WTC11 (cell line): Measurements from ENCODE around the gene ATP13A5. TPM values are rescaled to one million over a fixed set of nuclear protein-coding genes. Genes with fewer than 3 reads are reported as not detected.

Experiments
- ATAC-seq: fragments of 200-7000 bp; cut with Tn5 transposase; 2 replicates; pipeline ENCODE4 v1.10.0; 2021; ENCODE audit warnings: mild to moderate bottlenecking, moderate library complexity
- Bru-seq: library from RNA; stranded (reverse); fragments of 400-500 nt; gene quantifications from one replicate; lab custom pipeline; 2021; lab: Mats Ljungman, UMichigan
- CTCF ChIA-PET: fragments of 300-600 bp; sonication (Branson Sonifier 250); formaldehyde crosslinking; loops from one replicate; lab custom pipeline; 2021; ENCODE audit warnings: antibody characterized with exemption; lab: Charles Lee
- POLR2A ChIA-PET: fragments of 350-600 bp; sonication (Branson Sonifier 250); formaldehyde crosslinking; loops from one replicate; lab custom pipeline; 2021; ENCODE audit warnings: antibody characterized with exemption; lab: Charles Lee
- DNase-seq: peaks from one replicate; pipeline ENCODE4 v3.0.0; 2021; ENCODE audit warnings: low spot score
- H3K27ac Mint-ChIP-seq: 2 replicates; pipeline ENCODE4 v1.8.0; 2021; ENCODE audit warnings: mixed read lengths
- H3K27me3 Mint-ChIP-seq: 2 replicates; pipeline ENCODE4 v1.8.0; 2021; ENCODE audit warnings: low read depth, mild to moderate bottlenecking, moderate library complexity, mixed read lengths
- H3K36me3 Mint-ChIP-seq: 2 replicates; pipeline ENCODE4 v1.8.0; 2021; ENCODE audit warnings: mixed read lengths
- H3K4me1 Mint-ChIP-seq: 2 replicates; pipeline ENCODE4 v1.8.0; 2022; ENCODE audit warnings: mixed read lengths
- H3K4me3 Mint-ChIP-seq: 2 replicates; pipeline ENCODE4 v1.8.0; 2021; ENCODE audit warnings: mild to moderate bottlenecking, moderate library complexity, mixed read lengths
- H3K9me3 Mint-ChIP-seq: 2 replicates; pipeline ENCODE4 v1.8.0; 2021; ENCODE audit warnings: mixed read lengths
- CBFB ChIP-seq: sonication (generic); formaldehyde crosslinking; IDR thresholded peaks from 2 replicates; pipeline ENCODE4 v1.8.1; 2022; ENCODE audit warnings: mild to moderate bottlenecking, low read depth, missing genetic modification reagents
- ESRRA ChIP-seq: sonication (generic); formaldehyde crosslinking; IDR thresholded peaks from 2 replicates; pipeline ENCODE4 v1.8.1; 2022; ENCODE audit warnings: mild to moderate bottlenecking, missing genetic modification reagents, borderline replicate concordance
- FOXK1 ChIP-seq: sonication (generic); formaldehyde crosslinking; IDR thresholded peaks from 2 replicates; pipeline ENCODE4 v1.8.0; 2022; ENCODE audit warnings: mild to moderate bottlenecking, moderate library complexity, missing genetic modification reagents
- FOXP1 ChIP-seq: sonication (generic); formaldehyde crosslinking; IDR thresholded peaks from 2 replicates; pipeline ENCODE4 v1.8.0; 2022; ENCODE audit warnings: missing genetic modification reagents, mild to moderate bottlenecking, moderate library complexity, borderline replicate concordance
- HMGA2 ChIP-seq: fragments of 250-450 bp; sonication (Bioruptor Pico); IDR thresholded peaks from 2 replicates; pipeline ENCODE4 v1.4.0; 2021; ENCODE audit warnings: mild to moderate bottlenecking, moderate library complexity
- NFYB ChIP-seq: sonication (generic); formaldehyde crosslinking; conservative IDR thresholded peaks from 2 replicates; pipeline ENCODE4 v1.8.0; 2022; ENCODE audit warnings: low read depth, missing genetic modification reagents
- NR2C2 ChIP-seq: sonication (generic); formaldehyde crosslinking; IDR thresholded peaks from 2 replicates; pipeline ENCODE4 v1.8.0; 2022; ENCODE audit warnings: mild to moderate bottlenecking, missing genetic modification reagents
- SMAD3 ChIP-seq: sonication (generic); formaldehyde crosslinking; IDR thresholded peaks from 2 replicates; pipeline ENCODE4 v1.8.0; 2022; ENCODE audit warnings: missing genetic modification reagents, mild to moderate bottlenecking, borderline replicate concordance
- SMAD4 ChIP-seq: sonication (generic); formaldehyde crosslinking; IDR thresholded peaks from 2 replicates; pipeline ENCODE4 v1.8.0; 2022; ENCODE audit warnings: mild to moderate bottlenecking, missing genetic modification reagents
- STAT6 ChIP-seq: sonication (generic); formaldehyde crosslinking; conservative IDR thresholded peaks from 2 replicates; pipeline ENCODE4 v1.8.1; 2023; ENCODE audit warnings: mild to moderate bottlenecking, low read depth, missing genetic modification reagents, moderate library complexity
- TP53 ChIP-seq: sonication (generic); formaldehyde crosslinking; IDR thresholded peaks from 2 replicates; pipeline ENCODE4 v1.8.1; 2023; ENCODE audit warnings: mild to moderate bottlenecking, missing genetic modification reagents
- ZBTB21 ChIP-seq: sonication (generic); formaldehyde crosslinking; IDR thresholded peaks from 2 replicates; pipeline ENCODE4 v1.8.1; 2023; ENCODE audit warnings: mild to moderate bottlenecking, missing genetic modification reagents, borderline replicate concordance
- ZMAT4 ChIP-seq: fragments of 250-450 bp; sonication (Bioruptor Pico); IDR thresholded peaks from 2 replicates; pipeline ENCODE4 v1.9.0; 2021; ENCODE audit warnings: mild to moderate bottlenecking
- ZNF138 ChIP-seq: sonication (generic); formaldehyde crosslinking; conservative IDR thresholded peaks from 2 replicates; pipeline ENCODE4 v1.8.1; 2022; ENCODE audit warnings: mild to moderate bottlenecking, moderate library complexity, missing genetic modification reagents
- ZNF425 ChIP-seq: fragments of 250-450 bp; sonication (Bioruptor Pico); conservative IDR thresholded peaks from 2 replicates; pipeline ENCODE4 v1.9.0; 2021; ENCODE audit warnings: mild to moderate bottlenecking
- ZNF671 ChIP-seq: fragments of 250-450 bp; sonication (Bioruptor Pico); IDR thresholded peaks from 2 replicates; pipeline ENCODE4 v1.8.0; 2021; ENCODE audit warnings: mild to moderate bottlenecking
- ZSCAN18 ChIP-seq: fragments of 250-450 bp; sonication (Bioruptor Pico); IDR thresholded peaks from 2 replicates; pipeline ENCODE4 v2.1.2; 2022; ENCODE audit warnings: mild to moderate bottlenecking, moderate library complexity
- long read RNA-seq, 3 experiments: library from RNA in 1 of 3; library from capped mRNA in 1 of 3; library from polyadenylated mRNA in 1 of 3; unstranded in 2 of 3; stranded (forward) in 1 of 3; transcript quantifications; one replicate each; pipeline ENCODE4 v2.0.0, GENCODE V29; 2021
- total RNA-seq: library from RNA; stranded (reverse); gene quantifications from 3 replicates; pipeline ENCODE4 v1.2.3, GENCODE V29; 2021
- TF ChIP-seq, protein P1 (sequence below): sonication (generic); formaldehyde crosslinking; IDR thresholded peaks from 2 replicates; pipeline ENCODE4 v1.8.0; 2022; ENCODE audit warnings: mild to moderate bottlenecking, missing genetic modification reagents
- TF ChIP-seq, protein P2 (sequence below): sonication (generic); formaldehyde crosslinking; IDR thresholded peaks from 2 replicates; pipeline ENCODE4 v1.8.1; 2023; ENCODE audit warnings: mild to moderate bottlenecking, missing genetic modification reagents, moderate library complexity

The ATP13A5 gene, protein sequence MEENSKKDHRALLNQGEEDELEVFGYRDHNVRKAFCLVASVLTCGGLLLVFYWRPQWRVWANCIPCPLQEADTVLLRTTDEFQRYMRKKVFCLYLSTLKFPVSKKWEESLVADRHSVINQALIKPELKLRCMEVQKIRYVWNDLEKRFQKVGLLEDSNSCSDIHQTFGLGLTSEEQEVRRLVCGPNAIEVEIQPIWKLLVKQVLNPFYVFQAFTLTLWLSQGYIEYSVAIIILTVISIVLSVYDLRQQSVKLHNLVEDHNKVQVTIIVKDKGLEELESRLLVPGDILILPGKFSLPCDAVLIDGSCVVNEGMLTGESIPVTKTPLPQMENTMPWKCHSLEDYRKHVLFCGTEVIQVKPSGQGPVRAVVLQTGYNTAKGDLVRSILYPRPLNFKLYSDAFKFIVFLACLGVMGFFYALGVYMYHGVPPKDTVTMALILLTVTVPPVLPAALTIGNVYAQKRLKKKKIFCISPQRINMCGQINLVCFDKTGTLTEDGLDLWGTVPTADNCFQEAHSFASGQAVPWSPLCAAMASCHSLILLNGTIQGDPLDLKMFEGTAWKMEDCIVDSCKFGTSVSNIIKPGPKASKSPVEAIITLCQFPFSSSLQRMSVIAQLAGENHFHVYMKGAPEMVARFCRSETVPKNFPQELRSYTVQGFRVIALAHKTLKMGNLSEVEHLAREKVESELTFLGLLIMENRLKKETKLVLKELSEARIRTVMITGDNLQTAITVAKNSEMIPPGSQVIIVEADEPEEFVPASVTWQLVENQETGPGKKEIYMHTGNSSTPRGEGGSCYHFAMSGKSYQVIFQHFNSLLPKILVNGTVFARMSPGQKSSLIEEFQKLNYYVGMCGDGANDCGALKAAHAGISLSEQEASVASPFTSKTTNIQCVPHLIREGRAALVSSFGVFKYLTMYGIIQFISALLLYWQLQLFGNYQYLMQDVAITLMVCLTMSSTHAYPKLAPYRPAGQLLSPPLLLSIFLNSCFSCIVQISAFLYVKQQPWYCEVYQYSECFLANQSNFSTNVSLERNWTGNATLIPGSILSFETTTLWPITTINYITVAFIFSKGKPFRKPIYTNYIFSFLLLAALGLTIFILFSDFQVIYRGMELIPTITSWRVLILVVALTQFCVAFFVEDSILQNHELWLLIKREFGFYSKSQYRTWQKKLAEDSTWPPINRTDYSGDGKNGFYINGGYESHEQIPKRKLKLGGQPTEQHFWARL
- not detected in 3 replicates for total RNA-seq
- percentile 4 among the genes with signal in this experiment for Bru-seq, nascent RNA
- long read RNA-seq, experiment 1 = 0 reads
- long read RNA-seq, experiment 2 = 0 reads
- long read RNA-seq, experiment 3 = 0 reads

DNA sequence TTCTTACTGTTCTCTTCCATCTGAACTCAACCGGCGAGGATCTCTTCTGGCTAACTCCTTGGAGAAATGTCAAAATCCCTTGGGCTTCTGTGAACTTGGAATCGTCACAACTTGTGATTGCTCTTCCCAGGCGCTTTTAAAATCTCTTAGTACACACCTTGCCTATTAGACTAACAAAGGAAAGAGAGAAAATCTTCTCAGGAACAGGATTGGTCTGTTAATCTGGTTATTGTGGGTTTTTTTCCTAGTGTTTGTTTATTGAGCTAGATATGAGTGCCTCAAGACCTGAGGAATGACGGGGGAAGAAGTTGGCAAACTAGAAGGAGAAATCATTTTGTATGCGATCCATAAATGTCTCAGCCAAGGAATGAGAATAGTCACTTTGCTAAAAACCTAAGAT lies at the start of gene ATP13A5:
TSS of gene ATP13A5 (minus strand) at position 48 of the 400 bp plus-strand sequence. CDS start at position 20, 28 bp downstream.
- DNase-seq (no peak), ATAC-seq (no peak)
- Mint-ChIP-seq H3K9me3 (peaks cover 18% of the 10 kb centered on the region), H3K36me3 (no peaks in the 10 kb centered on the region), H3K27me3 (no peaks in the 10 kb centered on the region; the same call in 1 of the 2 replicates), H3K27ac (no peak within 1 kb of the TSS), H3K4me3 (no peak within 1 kb of the TSS), H3K4me1 (peaks cover 20% of the 10 kb centered on the region)
- ChIA-PET POLR2A (no interaction called here), CTCF (no interaction called here)
- TF ChIP-seq ZNF425 (no peak), ESRRA (no peak), ZMAT4 (CRISPR knock-in tag) (no peak), SMAD3 (no peak), CBFB (CRISPR knock-in tag) (no peak), ZNF138 (CRISPR knock-in tag) (no peak), FOXK1 (no peak), TP53 (no peak), ZBTB21 (CRISPR knock-in tag) (no peak), SMAD4 (CRISPR knock-in tag) (no peak), HMGA2 (no peak), FOXP1 (CRISPR knock-in tag) (no peak), ZNF671 (CRISPR knock-in tag) (no peak), NFYB (CRISPR knock-in tag) (no peak), NR2C2 (CRISPR knock-in tag) (no peak), STAT6 (CRISPR knock-in tag) (no peak), ZSCAN18 (CRISPR knock-in tag) (no peak)
- TF ChIP-seq, protein P1, sequence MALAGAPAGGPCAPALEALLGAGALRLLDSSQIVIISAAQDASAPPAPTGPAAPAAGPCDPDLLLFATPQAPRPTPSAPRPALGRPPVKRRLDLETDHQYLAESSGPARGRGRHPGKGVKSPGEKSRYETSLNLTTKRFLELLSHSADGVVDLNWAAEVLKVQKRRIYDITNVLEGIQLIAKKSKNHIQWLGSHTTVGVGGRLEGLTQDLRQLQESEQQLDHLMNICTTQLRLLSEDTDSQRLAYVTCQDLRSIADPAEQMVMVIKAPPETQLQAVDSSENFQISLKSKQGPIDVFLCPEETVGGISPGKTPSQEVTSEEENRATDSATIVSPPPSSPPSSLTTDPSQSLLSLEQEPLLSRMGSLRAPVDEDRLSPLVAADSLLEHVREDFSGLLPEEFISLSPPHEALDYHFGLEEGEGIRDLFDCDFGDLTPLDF (CRISPR knock-in tag) = no peak
- TF ChIP-seq, protein P2, sequence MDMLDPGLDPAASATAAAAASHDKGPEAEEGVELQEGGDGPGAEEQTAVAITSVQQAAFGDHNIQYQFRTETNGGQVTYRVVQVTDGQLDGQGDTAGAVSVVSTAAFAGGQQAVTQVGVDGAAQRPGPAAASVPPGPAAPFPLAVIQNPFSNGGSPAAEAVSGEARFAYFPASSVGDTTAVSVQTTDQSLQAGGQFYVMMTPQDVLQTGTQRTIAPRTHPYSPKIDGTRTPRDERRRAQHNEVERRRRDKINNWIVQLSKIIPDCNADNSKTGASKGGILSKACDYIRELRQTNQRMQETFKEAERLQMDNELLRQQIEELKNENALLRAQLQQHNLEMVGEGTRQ = no peak
